Measurements from ENCODE around the gene PIWIL4. TPM values are rescaled to one million over a fixed set of nuclear protein-coding genes. Genes with fewer than 3 reads are reported as not detected.

PIWIL4 gene
- polyA plus RNA-seq, 1 donor from 2014 or later = 1.3 TPM

DNA sequence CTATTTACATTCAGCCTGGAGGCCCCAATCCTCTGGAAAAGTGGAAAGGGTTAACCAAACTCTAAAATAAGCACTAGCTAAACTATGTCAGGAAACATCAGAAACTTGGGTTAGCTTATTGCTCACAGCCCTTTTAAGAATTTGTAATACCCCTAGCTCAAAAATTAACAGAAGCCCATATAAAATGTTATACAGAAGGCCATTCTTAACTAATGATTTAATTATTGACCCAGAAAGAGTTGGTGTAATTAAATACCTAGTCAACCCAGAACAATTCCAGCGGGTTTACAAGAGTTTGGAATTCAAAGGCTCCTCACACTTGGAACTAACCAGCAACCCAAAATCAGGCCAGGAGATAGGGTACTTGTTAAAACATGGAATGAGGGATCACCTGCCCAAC, 88.8 kb downstream of the PIWIL4 start:
- Histone ChIP-seq H3K27ac (ENCODE audit: low read length) (no peak overlapping the region), H3K36me3 (ENCODE audit: insufficient read depth, low read length) (no peaks in the 10 kb centered on the region)

DNA sequence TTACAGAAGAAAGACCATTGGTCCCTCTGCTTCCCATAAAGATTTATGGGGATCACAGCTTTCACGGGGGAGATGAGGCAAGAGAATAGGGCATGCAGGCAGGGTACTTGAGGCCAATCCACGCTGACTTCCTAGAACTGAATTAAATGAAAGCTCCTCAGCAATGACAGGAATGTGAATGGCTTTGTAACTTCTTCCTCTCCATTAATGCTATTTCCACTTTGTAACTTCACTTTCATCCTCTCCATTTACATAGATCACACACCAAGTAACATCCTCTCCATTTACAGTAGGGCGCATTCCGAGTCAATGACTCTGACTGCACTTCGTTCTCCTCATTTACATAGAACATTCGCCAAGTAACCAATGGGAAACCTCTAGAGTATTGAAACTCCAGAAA, 89.8 kb downstream of the PIWIL4 start:
- H3K9ac ChIP-seq (ENCODE audit: low read length) = no peak overlapping the region
- H3K9me3 ChIP-seq (ENCODE audit: low read length) = no peaks in the 10 kb centered on the region
- H3K4me3 ChIP-seq (ENCODE audit: low read length) = no peak overlapping the region
- H4K20me1 ChIP-seq (ENCODE audit: insufficient read depth) = no peaks in the 10 kb centered on the region
- no peak overlapping the region for H3K4me2 ChIP-seq (ENCODE audit: low read length)
- TF ChIP-seq MXI1 (conservative IDR thresholded peaks at IDR 0.05; ENCODE audit: poor library complexity, severe bottlenecking) (no peak), SMC3 (conservative IDR thresholded peaks at IDR 0.05; ENCODE audit: poor library complexity) (no peak), RAD21 (conservative IDR thresholded peaks at IDR 0.05) (no peak), POLR2AphosphoS5 (IDR thresholded peaks at IDR 0.05) (no peak), EZH2 (IDR thresholded peaks at IDR 0.05; ENCODE audit: borderline replicate concordance, insufficient read depth, low read length, poor library complexity, severe bottlenecking) (no peak), EP300 (conservative IDR thresholded peaks at IDR 0.05; ENCODE audit: poor library complexity, severe bottlenecking) (no peak), TAF1 (IDR thresholded peaks at IDR 0.05; ENCODE audit: low read depth) (no peak)
- TF ChIP-seq, protein P1, sequence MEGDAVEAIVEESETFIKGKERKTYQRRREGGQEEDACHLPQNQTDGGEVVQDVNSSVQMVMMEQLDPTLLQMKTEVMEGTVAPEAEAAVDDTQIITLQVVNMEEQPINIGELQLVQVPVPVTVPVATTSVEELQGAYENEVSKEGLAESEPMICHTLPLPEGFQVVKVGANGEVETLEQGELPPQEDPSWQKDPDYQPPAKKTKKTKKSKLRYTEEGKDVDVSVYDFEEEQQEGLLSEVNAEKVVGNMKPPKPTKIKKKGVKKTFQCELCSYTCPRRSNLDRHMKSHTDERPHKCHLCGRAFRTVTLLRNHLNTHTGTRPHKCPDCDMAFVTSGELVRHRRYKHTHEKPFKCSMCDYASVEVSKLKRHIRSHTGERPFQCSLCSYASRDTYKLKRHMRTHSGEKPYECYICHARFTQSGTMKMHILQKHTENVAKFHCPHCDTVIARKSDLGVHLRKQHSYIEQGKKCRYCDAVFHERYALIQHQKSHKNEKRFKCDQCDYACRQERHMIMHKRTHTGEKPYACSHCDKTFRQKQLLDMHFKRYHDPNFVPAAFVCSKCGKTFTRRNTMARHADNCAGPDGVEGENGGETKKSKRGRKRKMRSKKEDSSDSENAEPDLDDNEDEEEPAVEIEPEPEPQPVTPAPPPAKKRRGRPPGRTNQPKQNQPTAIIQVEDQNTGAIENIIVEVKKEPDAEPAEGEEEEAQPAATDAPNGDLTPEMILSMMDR (IDR thresholded peaks at IDR 0.05; ENCODE audit: poor library complexity, severe bottlenecking) = no peak
- TF ChIP-seq, protein P2, sequence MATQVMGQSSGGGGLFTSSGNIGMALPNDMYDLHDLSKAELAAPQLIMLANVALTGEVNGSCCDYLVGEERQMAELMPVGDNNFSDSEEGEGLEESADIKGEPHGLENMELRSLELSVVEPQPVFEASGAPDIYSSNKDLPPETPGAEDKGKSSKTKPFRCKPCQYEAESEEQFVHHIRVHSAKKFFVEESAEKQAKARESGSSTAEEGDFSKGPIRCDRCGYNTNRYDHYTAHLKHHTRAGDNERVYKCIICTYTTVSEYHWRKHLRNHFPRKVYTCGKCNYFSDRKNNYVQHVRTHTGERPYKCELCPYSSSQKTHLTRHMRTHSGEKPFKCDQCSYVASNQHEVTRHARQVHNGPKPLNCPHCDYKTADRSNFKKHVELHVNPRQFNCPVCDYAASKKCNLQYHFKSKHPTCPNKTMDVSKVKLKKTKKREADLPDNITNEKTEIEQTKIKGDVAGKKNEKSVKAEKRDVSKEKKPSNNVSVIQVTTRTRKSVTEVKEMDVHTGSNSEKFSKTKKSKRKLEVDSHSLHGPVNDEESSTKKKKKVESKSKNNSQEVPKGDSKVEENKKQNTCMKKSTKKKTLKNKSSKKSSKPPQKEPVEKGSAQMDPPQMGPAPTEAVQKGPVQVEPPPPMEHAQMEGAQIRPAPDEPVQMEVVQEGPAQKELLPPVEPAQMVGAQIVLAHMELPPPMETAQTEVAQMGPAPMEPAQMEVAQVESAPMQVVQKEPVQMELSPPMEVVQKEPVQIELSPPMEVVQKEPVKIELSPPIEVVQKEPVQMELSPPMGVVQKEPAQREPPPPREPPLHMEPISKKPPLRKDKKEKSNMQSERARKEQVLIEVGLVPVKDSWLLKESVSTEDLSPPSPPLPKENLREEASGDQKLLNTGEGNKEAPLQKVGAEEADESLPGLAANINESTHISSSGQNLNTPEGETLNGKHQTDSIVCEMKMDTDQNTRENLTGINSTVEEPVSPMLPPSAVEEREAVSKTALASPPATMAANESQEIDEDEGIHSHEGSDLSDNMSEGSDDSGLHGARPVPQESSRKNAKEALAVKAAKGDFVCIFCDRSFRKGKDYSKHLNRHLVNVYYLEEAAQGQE (IDR thresholded peaks at IDR 0.05; ENCODE audit: borderline replicate concordance) = no peak
- no peaks in the 10 kb centered on the region for H3F3A ChIP-seq (ENCODE audit: insufficient read depth, low read length, poor library complexity, severe bottlenecking)
- H3K79me2 ChIP-seq (replicated peaks; ENCODE audit: insufficient read depth, low read length) = no peaks in the 10 kb centered on the region
- no peaks in the 10 kb centered on the region for H3K9me2 ChIP-seq (ENCODE audit: insufficient read depth, low read length)
- no peaks in the 10 kb centered on the region for H3K27me3 ChIP-seq (ENCODE audit: insufficient read depth, low read depth, low read length)
- H2AFZ ChIP-seq (ENCODE audit: low read depth, low read length) = no peak overlapping the region
- no peaks in the 10 kb centered on the region for H3K36me3 ChIP-seq (ENCODE audit: insufficient read depth, low read length)
- H3K27ac ChIP-seq (ENCODE audit: low read length) = no peak overlapping the region

More for the DNA sequence above, 88.8 kb downstream of the PIWIL4 start:
- no peaks in the 10 kb centered on the region for H3K9me3 ChIP-seq (ENCODE audit: low read length)
- no peaks in the 10 kb centered on the region for H3K9me2 ChIP-seq (ENCODE audit: insufficient read depth, low read length)
- TF ChIP-seq, protein P2 (IDR thresholded peaks at IDR 0.05; ENCODE audit: borderline replicate concordance) = no peak
- TF ChIP-seq POLR2AphosphoS5 (IDR thresholded peaks at IDR 0.05) (no peak), MXI1 (conservative IDR thresholded peaks at IDR 0.05; ENCODE audit: poor library complexity, severe bottlenecking) (no peak), RAD21 (conservative IDR thresholded peaks at IDR 0.05) (no peak)
- H3K4me3 ChIP-seq (ENCODE audit: low read length) = no peak overlapping the region
- no peaks in the 10 kb centered on the region for H4K20me1 ChIP-seq (ENCODE audit: insufficient read depth)
- no peaks in the 10 kb centered on the region for H3K79me2 ChIP-seq (replicated peaks; ENCODE audit: insufficient read depth, low read length)
- H2AFZ ChIP-seq (ENCODE audit: low read depth, low read length) = no peak overlapping the region
- no peaks in the 10 kb centered on the region for H3F3A ChIP-seq (ENCODE audit: insufficient read depth, low read length, poor library complexity, severe bottlenecking)
- H3K9ac ChIP-seq (ENCODE audit: low read length) = no peak overlapping the region
- H3K4me2 ChIP-seq (ENCODE audit: low read length) = no peak overlapping the region
- no peaks in the 10 kb centered on the region for H3K27me3 ChIP-seq (ENCODE audit: insufficient read depth, low read depth, low read length)
